HG02610 (cell line): Measurements from ENCODE around the gene B4GALNT3.

ENCODE experiments used
- ATAC-seq: cut with Tn5 transposase; IDR thresholded peaks from one replicate; pipeline ENCODE4 v1.9.1; 2021; ENCODE audit warnings: mild to moderate bottlenecking, moderate library complexity; ENCODE audit not compliant: unreplicated experiment

B4GALNT3 gene

DNA sequence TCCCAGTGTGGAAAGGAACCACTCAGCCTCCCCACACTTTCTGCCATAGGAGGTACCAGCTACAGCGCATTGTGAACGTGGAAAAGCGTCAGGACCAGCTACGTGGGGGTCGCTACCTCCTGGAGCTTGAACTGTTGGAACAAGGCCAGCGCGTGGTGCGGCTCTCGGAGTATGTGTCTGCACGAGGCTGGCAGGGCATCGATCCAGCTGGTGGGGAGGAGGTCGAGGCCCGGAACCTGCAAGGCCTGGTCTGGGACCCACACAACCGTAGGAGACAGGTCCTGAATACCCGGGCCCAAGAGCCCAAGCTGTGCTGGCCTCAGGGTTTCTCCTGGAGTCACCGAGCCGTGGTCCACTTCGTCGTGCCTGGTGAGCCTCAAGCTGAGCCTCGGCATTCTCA lies 96.8 kb downstream of the B4GALNT3 start:
- no peak for ATAC-seq

DNA sequence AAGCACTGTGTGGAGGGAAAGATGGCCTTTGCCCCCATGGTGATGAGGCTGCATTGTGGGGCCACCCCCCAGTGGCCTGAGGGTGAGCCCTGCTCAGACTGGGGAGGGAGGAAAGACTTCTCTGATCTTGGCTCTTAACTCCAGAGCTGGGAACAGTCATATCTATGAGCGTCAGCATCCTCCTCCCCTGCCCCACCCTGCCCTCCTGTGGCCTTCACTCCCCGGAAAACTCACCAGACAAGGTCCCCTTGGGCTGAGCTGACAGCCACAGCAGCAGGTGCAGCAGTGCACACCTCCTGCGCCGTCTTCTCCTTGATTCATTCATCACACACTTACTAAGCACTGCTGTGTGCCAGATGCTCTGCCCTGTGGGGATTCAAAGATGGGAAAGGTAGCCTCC lies 98.8 kb downstream of the B4GALNT3 start:
- no peak for ATAC-seq

DNA sequence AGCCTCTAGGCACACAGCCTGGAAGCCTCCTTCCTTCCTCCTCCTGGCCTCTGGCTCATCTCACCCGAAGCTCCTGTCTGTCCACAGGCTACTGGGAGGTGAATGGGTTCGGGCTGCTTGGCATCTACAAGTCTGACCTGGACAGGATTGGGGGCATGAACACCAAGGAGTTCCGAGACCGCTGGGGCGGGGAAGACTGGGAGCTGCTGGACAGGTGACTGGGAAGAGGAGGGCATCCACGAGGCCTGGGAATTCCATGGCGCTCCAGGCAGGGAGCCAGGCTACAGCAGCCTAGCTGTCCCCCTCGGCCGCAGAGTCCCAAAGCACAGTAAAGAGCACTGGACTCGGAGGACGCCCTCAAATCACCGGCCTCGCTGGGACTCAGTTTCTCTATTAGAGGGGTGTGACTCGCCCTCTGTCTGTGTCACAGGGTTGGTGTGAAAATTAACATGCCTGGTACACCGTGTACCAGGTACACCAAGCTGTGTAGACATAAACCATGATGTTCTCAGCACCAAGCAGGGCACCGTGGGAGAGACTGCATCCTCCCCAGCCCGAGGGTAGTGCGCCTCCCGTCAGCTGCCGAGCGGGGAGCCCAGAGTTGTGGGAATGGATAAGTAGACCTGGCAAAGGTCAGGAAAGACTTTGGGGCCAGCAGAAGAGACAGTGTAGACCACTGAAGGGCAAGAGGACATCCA lies 99.6 kb downstream of the B4GALNT3 start:
- ATAC-seq: no peak

DNA sequence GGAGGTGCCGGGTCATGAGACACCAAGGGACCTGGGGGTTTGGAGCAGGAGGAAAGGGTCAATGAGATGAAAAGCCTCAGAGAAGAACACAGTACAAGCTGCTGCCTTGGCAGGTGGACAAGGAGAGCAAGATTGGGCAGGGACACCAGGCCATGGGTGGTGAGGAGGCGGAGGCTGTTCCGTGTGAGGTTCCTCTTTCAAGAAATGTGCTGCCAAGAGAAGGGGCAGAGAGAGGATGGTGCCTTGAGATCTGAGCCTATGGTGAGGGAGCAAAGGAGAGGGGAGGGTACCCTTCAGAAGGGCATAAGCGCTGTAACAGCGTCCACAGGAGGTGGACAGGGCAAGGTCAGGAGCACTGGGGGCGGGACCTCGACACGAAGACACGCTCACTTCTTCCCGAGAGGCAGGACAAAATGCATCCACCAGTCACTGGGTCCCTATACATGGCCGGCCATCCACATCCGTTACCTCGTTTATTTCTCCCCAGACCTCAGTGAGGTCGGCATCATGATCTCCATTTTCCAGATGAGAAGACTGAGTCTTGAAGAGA lies 100.2 kb downstream of the B4GALNT3 start:
- ATAC-seq: no peak

DNA sequence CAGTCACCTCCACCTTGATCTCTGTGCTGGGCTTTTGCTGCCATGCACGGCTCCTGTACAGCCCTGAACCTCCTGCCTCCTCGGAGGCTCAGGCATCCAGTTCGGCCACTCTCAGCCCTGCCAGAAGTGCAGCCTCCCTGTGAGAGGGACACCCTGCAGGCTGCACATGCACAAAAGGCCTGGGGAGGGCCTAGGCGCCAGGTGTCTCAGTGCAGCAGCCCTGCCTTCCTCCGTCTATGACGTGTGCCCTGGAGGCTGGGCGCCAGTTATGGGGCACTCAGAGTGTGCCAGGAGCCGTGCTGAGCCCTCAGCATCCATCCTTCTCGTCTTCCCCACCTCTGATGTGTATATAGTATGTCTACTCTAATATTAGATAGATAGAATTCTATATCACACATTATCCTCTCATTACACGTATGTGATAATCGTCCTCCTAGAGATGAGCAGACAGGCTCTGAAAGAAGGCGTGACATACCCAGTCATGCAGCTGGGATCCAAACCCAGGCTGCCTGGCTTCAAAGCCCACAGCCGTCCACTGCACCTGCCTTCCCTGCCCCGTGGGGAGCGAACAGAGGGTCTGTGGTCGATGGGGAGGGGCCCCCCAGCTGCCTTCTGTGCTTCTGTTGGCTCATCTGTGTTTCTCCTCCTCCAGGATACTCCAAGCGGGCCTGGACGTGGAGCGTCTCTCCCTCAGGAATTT lies 101.1 kb downstream of the B4GALNT3 start:
- no peak for ATAC-seq

DNA sequence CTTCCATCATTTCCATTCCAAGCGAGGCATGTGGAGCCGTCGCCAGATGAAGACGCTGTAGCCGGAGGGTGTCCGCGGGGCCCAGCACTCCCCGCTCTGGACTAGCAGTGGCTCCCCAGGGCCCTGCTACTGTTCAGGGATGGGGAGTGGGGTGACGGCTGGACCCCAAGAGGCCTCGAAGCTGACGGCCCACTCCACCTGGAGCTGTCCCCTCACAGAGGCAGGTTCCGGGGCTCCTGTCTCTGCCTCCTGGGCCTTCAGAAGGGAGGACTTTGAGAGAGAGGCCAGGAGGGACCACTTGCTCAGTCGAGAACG lies 101.6 kb downstream of the B4GALNT3 start:
- no peak for ATAC-seq

DNA sequence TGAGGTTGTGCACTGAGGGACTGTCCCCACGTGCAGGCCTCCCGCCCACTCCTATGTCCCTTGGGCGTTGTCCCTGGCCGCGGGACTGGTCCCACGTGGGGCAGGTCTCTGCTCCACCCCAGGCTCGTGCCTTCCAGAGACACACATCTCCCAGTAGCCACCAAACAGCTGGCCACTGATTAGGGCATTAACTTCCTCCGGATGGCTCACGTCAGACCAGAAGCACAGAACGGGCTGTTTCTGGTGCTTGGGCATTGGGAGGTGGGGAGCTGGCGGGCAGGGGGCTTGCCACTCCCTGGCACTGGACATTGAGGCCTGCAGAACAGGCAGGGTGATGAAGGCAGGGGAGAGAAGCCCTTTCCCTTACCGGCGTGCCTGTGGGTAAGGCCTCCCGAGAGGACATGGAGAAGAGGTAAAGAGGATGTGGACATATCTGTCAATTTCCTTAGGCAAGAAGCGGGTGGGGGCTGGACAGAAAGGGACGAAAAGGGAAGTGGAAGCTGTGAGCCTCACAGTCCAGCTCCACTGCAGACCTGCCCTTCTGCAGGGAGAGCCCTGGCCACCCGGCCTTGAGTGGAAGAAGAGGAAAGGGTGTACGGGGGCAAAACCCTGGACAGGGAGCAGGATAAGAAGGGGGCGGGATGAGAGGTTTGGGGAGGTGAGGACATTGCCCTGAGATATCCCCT lies 102.3 kb downstream of the B4GALNT3 start:
- no peak for ATAC-seq

DNA sequence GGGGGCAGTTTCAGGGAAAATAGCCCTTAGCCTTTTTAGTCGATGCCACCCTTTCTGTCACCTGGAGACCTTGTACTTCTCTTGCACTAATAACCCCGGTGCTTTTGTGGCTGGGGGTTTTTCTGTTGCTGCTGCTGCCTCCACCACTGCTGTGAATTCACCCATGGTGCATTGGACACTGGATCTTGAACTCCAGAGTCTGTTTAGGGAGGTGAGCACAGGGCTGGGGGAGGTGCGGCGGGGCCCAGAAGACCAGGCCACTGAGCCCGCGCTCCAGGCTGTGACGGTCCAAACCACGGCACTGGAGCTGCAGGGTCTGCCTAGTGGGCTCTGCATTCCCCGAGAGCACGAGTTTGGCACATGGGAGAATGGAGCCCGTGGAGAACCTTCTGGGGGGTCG lies 102.9 kb downstream of the B4GALNT3 start:
- no peak for ATAC-seq

DNA sequence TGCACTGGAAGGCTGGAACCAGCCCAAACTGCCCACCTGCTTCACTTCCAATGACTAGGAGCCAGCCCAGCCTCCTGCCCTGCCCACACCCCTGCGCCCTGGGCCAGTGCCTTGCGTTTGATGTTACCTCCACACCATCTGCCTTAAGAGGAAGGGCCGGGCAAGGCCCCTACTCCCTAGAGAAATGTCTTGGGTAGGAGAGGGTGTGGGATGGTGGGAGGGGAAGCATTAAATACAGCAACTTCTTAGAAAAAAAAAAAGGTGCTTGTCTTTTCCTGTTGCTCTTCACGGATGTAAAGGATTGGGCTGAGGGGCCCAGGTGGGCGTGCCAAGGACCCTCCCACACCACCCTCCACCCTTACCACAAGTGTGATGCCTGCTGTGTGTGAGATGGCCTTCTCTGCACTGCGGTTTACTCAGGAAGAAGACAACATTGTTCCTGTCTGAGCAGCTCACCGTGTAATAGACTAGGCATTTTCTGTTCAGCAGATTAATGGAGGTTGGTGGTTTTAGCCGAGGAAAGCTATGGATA lies 103.6 kb downstream of the B4GALNT3 start:
- no peak for ATAC-seq

DNA sequence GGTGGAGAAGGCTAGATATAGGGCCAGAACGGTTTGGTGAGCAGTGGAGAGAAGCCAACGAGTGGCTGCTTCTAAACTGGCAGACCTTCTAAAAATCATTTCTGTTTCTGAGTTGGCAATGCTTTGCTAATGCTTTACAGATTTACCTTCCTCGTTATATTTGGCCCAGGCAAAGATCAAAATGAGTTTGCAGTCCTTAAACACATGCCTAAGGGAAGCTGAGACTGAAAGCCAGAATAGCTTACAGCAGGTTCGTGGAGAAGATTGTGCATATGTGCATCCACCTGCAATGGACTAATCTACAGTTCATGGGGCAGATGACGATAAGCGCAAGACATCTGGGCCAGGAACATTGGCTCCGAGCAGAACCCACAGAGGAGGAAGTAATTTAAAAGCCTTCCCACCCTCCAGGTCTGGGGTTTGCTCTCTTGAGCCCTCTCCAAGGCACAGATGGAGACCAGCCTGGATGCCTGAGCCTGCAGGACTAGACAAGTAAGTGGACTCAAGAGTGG lies 104.1 kb downstream of the B4GALNT3 start:
- ATAC-seq: no peak

DNA sequence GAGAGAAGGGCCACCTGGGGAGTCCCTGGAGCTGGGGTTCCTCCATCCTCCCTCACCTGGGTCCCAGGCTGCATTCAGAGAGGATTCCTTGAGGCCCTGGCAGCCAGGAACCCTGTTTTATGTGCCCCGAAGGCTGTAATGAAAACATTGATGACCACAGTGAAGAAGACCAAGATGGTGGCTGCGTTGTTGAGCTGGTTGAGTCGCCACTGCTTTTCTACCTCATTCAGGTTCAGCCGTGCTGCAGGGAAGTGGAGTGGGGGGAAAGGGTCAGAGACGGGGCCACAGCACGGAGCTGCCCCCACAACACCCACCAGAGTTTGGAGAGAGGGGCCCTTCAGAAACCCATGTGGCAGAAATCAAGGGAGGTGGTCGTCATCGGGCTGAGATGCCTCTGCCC lies 105.4 kb downstream of the B4GALNT3 start:
- no peak for ATAC-seq

DNA sequence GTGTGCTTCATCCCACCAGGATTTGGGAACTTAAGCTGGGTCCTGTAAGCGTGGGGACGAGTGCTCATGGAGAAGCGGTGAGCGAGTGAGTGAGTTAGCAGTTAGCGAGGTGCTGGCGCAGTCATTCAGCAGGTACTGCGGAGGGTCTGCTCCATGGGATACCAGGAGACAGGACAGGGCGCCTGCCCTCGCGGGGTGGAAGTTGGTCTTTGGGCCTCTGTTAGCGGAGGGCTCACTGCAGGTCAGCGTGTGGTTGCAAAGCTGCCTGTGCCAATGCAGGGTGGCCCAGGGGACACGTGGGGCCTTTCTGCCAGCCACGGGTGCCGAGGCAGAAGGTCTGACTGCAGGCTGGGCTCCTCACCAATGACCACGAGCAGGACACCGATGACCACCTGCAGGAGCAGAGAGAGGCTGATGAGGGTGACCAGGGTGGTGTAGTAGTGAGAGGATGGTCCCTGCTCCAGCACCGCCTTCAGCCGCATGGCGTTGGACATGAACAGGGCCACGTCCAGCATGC lies 105.9 kb downstream of the B4GALNT3 start:
- no peak for ATAC-seq

DNA sequence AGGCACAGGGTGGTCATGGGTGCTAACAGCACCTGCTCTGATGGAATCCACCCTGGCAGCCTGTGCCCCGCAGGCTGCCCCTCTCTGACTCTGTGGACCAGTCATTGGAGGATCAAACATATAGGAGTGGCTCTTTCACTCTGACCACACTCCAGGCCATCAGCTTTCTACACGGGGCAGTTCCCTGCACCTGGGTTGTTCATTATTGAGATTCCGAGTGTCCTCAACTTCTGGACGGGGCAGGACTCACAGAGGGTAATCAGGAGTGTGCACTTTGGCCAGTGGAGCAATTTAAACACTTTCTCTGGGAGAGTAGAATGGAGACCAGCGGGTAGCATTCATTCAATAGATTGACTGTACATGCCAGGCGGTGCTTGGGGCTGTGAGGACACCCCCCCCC lies 108.7 kb downstream of the B4GALNT3 start:
- ATAC-seq: no peak

DNA sequence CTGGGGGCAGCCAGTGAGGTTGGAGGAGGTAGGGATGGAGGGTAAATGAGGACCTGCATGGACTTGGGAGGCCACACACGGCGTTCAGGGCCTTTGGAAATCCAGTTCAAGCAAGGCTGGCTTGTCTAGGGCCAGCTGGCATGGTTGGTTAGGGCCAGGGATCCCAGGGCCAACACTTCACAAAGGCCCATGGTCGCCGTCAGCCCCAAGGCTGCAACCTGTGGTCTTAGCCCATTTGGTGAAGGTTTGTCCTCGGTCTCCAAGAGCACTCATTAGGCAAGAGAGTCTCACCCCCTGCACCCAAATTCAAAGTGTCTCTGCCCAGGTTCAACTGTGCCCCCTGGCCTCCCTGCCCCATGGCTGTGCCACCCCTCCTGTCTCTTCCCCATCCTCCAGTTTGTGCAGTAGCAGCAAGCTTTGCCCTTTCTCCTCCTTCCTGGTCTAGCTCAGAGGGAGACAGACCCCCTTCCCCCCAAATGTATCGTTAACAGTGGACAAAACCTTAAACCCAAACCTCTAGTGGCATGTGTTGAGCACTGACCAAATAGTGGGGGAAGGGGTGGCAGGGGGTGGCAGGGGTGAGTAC lies 109.4 kb downstream of the B4GALNT3 start:
- no peak for ATAC-seq

DNA sequence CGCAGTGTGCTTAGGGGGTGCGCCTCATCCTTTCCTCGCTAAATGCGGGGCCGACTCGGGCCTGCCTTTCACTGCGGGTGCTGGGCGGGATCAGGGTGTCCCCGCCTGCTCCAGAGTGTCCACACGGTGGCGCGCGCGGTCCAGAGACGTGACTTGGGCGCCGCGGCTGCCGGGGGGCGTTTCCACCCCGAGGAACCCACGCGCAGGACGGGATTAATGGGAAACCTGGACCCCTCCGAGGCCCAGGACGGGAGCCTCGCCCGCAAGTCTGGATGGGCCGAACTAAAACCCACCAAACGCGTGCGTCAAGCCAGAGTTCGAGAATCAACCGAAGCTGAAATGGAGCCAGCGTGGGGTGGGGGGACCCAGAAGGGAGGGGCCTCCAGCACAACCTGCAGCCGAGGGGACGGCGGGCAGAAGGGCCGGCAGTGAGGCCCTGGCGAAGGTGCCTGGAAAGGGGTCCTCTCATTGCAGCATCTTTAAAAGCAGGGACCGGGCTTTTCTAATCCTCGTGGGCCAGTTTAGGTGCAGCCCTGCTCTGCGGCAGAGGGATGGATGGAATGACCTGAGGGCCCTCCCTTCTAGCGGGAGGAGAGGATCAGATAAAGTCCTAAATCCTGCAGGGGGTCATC lies 110.2 kb downstream of the B4GALNT3 start:
- peak; percentile 60 for ATAC-seq

DNA sequence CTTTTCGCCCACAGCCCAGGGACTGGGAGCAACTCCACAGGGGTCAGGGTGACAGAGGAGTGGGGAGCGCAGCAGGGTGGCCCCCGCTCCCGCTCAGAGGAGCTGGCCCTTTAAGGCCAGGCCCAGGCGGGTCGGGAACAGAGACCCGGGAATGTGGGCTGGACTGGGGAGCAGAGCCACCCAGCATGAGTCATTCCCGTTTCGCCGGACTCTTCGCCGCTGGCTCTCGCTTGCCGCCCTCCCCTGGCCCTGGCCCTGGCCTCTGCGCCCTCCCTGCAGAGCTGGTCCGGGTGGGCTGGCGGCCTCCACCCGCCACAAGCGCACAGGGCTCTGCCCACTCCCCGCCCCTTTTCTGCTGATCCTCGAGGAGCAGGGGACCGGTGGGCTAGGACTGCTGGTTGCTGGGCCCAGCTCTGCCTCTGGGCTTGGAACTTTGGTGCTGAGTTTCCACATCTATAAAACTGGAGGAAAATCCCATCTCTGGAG lies 110.7 kb downstream of the B4GALNT3 start:
- ATAC-seq: no peak

DNA sequence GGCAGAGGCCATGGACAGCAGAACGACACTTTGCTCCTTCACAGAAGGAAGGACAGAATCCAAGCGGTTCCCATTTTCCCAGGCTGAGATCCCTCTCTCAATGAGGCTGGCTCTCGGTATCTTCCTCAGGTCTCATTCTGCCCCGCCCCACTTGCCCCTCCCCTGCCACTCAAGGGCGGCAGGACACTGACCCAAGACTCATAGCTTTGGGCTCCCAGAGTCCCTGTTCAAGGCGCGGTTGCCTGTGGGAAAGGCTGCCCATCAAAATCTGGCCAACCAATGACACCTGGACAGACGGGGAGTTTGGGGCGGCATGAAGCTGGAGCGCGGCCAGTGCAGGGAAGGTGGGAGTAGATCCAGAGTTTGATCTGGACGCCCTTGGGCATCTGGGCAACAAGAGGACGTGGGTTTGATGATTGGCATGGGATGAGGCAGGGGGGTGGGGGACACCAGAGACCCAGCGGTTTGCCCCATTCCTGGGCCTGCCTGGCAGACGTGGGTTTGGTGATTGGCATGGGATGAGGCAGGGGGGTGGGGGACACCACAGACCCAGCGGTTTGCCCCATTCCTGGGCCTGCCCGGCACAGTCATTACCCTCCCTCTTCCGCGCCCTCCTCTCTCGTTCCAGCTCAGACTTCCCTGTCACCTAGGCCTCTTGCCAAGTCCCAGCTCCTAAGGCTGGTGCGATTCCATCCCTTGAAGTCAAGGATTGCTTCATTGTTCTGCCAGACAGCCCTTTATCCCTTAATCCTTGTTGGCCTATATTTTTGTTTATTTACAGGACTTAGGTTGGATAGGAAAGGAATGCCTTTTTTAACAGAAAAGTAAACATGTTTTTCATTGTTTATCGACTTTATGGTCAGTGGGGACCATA lies 111.4 kb downstream of the B4GALNT3 start:
- ATAC-seq: no peak

DNA sequence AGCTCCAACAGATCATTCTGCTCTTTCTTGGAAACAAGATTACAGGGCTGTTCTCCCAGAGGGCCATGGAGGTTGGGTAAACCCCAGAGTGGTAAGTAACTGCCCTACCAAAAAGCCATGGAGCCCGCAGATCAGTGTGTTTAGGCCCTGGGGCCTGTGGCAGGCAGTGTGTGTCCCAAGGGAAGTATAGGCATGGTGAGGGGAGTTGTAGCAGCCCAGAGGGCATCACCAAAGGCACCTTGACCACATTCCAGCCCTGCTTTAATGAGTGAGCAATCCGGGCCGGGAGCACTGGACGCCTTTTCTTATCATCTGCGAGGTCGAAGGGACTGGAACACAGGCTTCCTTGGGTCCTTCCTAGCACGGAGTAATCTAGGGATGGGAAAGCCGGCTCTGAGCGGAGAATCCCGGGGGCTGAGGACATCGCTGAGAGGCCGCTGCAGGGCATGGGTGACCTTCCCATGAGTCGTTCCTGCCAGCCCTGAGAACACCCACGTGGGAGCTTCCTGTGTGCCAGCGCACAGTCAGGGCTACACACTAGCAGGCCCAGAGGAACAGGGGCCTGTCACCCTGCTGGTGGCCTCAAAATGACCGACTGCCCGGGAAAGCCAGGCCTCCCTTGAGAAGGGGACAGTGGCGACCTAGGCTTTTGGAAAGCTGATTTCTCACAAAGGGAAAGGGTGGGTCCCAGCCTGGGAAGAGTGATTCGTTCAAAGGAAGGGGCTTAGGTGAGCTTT lies 112.2 kb downstream of the B4GALNT3 start:
- no peak for ATAC-seq

DNA sequence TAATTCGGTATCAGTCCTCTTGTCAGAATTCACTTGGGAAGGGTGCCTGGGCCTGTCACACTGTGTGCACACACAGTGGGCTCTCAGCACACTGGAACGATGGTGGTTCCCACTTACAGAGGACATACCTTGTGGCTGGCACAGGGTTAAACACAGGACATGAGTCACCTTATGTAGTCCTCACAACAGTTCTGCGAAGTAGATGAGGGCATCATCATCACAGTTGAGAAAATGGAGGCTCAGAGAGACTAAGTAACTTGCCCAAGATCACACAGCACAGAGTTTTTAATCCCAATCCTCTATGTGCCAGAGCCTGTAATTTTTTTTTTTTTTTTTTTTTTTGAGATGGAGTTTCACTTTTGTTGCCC lies 112.8 kb downstream of the B4GALNT3 start:
- no peak for ATAC-seq
